22Rv1 (cell line): Measurements from ENCODE around the gene PCDHA6.
"Not testable (repeated sequence)": the region's sequence is repeated elsewhere in the genome, so short reads cannot be mapped to it uniquely, and the experiment has no call there.

ENCODE experiments used
- CTCF ChIP-seq: fragments of 450-650 bp; IDR thresholded peaks from 2 replicates; pipeline ENCODE4 v1.5.1; 2017; ENCODE audit warnings: mild to moderate bottlenecking
- ZFX ChIP-seq: fragments of 450-650 bp; IDR thresholded peaks from 2 replicates; pipeline ENCODE4 v1.6.1; 2017; ENCODE audit warnings: antibody characterized with exemption, borderline replicate concordance

DNA sequence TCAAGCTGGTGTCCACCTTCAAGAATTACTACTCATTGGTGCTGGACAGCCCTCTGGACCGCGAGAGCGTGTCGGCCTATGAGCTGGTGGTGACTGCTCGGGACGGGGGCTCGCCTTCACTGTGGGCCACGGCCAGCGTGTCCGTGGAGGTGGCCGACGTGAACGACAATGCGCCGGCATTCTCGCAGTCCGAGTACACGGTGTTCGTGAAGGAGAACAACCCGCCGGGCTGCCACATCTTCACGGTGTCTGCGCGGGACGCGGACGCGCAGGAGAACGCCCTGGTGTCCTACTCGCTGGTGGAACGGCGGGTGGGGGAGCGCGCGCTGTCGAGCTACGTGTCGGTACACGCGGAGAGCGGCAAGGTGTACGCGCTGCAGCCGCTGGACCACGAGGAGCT lies 25.4 kb upstream of the PCDHA6 start:
- TF ChIP-seq CTCF, ZFX: not testable (repeated sequence)
